Activated T-helper 1 cell treated with anti-CD3 and anti-CD28 coated beads, Interleukin-12 subunit alpha, Interleukin-12 subunit beta, Interleukin-2, Interleukin-4 antibody, amounts not matched to agents 30 ng/mL and 10 ng/mL and 1 ng/mL, durations not matched to agents 14 hours and 24 hours and 36 hours (primary cell): ENCODE results near the gene UGT1A8. TPM values are rescaled to one million over a fixed set of nuclear protein-coding genes. Genes with fewer than 3 reads are reported as not detected.
"Not testable (repeated sequence)": the region's sequence is repeated elsewhere in the genome, so short reads cannot be mapped to it uniquely, and the experiment has no call there.

Source experiments
- DNase-seq: peaks from one replicate; pipeline ENCODE4 v3.0.0; 2021; ENCODE audit warnings: low spot score
- H3K27ac Mint-ChIP-seq: one replicate; pipeline ENCODE4 v1.8.0; 2021; ENCODE audit warnings: mild to moderate bottlenecking, mixed read lengths
- H3K27me3 Mint-ChIP-seq: one replicate; pipeline ENCODE4 v1.8.0; 2022; ENCODE audit warnings: mild to moderate bottlenecking, moderate library complexity, mixed read lengths; ENCODE audit not compliant: insufficient read depth
- H3K36me3 Mint-ChIP-seq: one replicate; pipeline ENCODE4 v1.8.0; 2021; ENCODE audit warnings: low read depth, mixed read lengths
- H3K4me1 Mint-ChIP-seq: one replicate; pipeline ENCODE4 v1.8.0; 2021; ENCODE audit warnings: low read depth, mixed read lengths
- H3K4me3 Mint-ChIP-seq: one replicate; pipeline ENCODE4 v1.8.0; 2021; ENCODE audit warnings: mild to moderate bottlenecking, moderate library complexity, mixed read lengths
- H3K9me3 Mint-ChIP-seq: one replicate; pipeline ENCODE4 v1.8.0; 2021; ENCODE audit warnings: mixed read lengths
- intact Hi-C: fragments of 100-400 bp; cut with micrococcal nuclease; formaldehyde crosslinking; loops from one replicate; pipeline ENCODE4 v1.15.1; 2024
- total RNA-seq: library from RNA; stranded (reverse); gene quantifications from 2 replicates; pipeline ENCODE4 v1.2.3, GENCODE V29; 2022

The UGT1A8 gene
- total RNA-seq, 1 donor from 2014 or later = not detected

GRCh38 chr2:233718552-233718951, 101.1 kb downstream of the UGT1A8 start, which contains the start of gene UGT1A4:
Gene UGT1A4 (plus strand): TSS chr2:233718736. CDS start chr2:233718821, 85 bp downstream.
- H3K36me3 Mint-ChIP-seq = no peaks in the 10 kb centered on the region
- no peaks in the 10 kb centered on the region for H3K4me1 Mint-ChIP-seq
- intact Hi-C loops = no loop called here
- H3K27ac Mint-ChIP-seq = no peak within 1 kb of the TSS
- no peak within 1 kb of the TSS for H3K4me3 Mint-ChIP-seq
- no peak for DNase-seq
- H3K27me3 Mint-ChIP-seq = peaks cover 11% of the 10 kb centered on the region
- H3K9me3 Mint-ChIP-seq = no peaks in the 10 kb centered on the region

- no peaks in the 10 kb centered on the region for H3K36me3 Mint-ChIP-seq
- no peak within 1 kb of the TSS for H3K27ac Mint-ChIP-seq
- no peak within 1 kb of the TSS for H3K4me3 Mint-ChIP-seq
- intact Hi-C loops = no loop called here
- DNase-seq = no peak
- no peaks in the 10 kb centered on the region for H3K4me1 Mint-ChIP-seq
- peaks cover 2% of the 10 kb centered on the region for H3K27me3 Mint-ChIP-seq
- no peaks in the 10 kb centered on the region for H3K9me3 Mint-ChIP-seq
Measured at GRCh38 chr2:233728723-233729301, 111.4 kb downstream of the UGT1A8 start, which contains the start of gene UGT1A3. Gene UGT1A3 (plus strand): TSS chr2:233729042. CDS start chr2:233729127, 85 bp downstream.

- H3K4me1 Mint-ChIP-seq, H3K27me3 Mint-ChIP-seq, H3K36me3 Mint-ChIP-seq: not testable (repeated sequence)
Measured at GRCh38 chr2:233736868-233737653, 119.6 kb downstream of the UGT1A8 start.

GRCh38 chr2:233740870-233741269, 123.4 kb downstream of the UGT1A8 start:
- no peak for DNase-seq
- no peaks in the 10 kb centered on the region for H3K4me1 Mint-ChIP-seq
- intact Hi-C loops = no loop called here
- no peaks in the 10 kb centered on the region for H3K9me3 Mint-ChIP-seq
- H3K36me3 Mint-ChIP-seq = no peaks in the 10 kb centered on the region
- no peak overlapping the region for H3K4me3 Mint-ChIP-seq
- H3K27ac Mint-ChIP-seq = no peak overlapping the region
- no peaks in the 10 kb centered on the region for H3K27me3 Mint-ChIP-seq

More at GRCh38 chr2:233736868-233737653, 119.6 kb downstream of the UGT1A8 start:
- DNase-seq, H3K4me3 Mint-ChIP-seq, H3K9me3 Mint-ChIP-seq, H3K27ac Mint-ChIP-seq, intact Hi-C loops: not testable (repeated sequence)

- H3K27ac Mint-ChIP-seq = no peak overlapping the region
- H3K4me1 Mint-ChIP-seq = no peaks in the 10 kb centered on the region
- H3K27me3 Mint-ChIP-seq = no peaks in the 10 kb centered on the region
- intact Hi-C loops = no loop called here
- DNase-seq = no peak
- no peak overlapping the region for H3K4me3 Mint-ChIP-seq
- no peaks in the 10 kb centered on the region for H3K36me3 Mint-ChIP-seq
- no peaks in the 10 kb centered on the region for H3K9me3 Mint-ChIP-seq
Measured at GRCh38 chr2:233743464-233744259, 126.2 kb downstream of the UGT1A8 start.

GRCh38 chr2:233745073-233745755, 127.8 kb downstream of the UGT1A8 start:
- H3K4me3 Mint-ChIP-seq = no peak overlapping the region
- intact Hi-C loops = no loop called here
- peaks cover 10% of the 10 kb centered on the region for H3K9me3 Mint-ChIP-seq
- H3K4me1 Mint-ChIP-seq = no peaks in the 10 kb centered on the region
- no peak for DNase-seq
- H3K27ac Mint-ChIP-seq = no peak overlapping the region
- H3K36me3 Mint-ChIP-seq = no peaks in the 10 kb centered on the region
- H3K27me3 Mint-ChIP-seq = no peaks in the 10 kb centered on the region

GRCh38 chr2:233745838-233746237, 128.4 kb downstream of the UGT1A8 start:
- H3K4me3 Mint-ChIP-seq, H3K36me3 Mint-ChIP-seq, H3K27me3 Mint-ChIP-seq, H3K4me1 Mint-ChIP-seq, intact Hi-C loops, DNase-seq, H3K27ac Mint-ChIP-seq: not testable (repeated sequence)
- H3K9me3 Mint-ChIP-seq = peaks cover 12% of the 10 kb centered on the region

GRCh38 chr2:233746475-233747282, 129.2 kb downstream of the UGT1A8 start:
- Mint-ChIP-seq H3K36me3 (peaks cover 1% of the 10 kb centered on the region), H3K4me1 (no peaks in the 10 kb centered on the region)

GRCh38 chr2:233747283-233747544, 129.8 kb downstream of the UGT1A8 start:
- no peak for DNase-seq
- intact Hi-C loops = no loop called here
- Mint-ChIP-seq H3K27ac (no peak overlapping the region), H3K4me3 (no peak overlapping the region), H3K9me3 (peaks cover 25% of the 10 kb centered on the region), H3K36me3 (peaks cover 1% of the 10 kb centered on the region), H3K27me3 (no peaks in the 10 kb centered on the region), H3K4me1 (no peaks in the 10 kb centered on the region)

More at GRCh38 chr2:233746475-233747282, 129.2 kb downstream of the UGT1A8 start:
- intact Hi-C loops = no loop called here
- Mint-ChIP-seq H3K9me3 (peaks cover 21% of the 10 kb centered on the region), H3K27me3 (no peaks in the 10 kb centered on the region), H3K4me3 (no peak overlapping the region), H3K27ac (no peak overlapping the region)
- DNase-seq = no peak

- H3K27ac Mint-ChIP-seq, H3K4me3 Mint-ChIP-seq, H3K36me3 Mint-ChIP-seq, H3K27me3 Mint-ChIP-seq, H3K4me1 Mint-ChIP-seq, intact Hi-C loops, DNase-seq: not testable (repeated sequence)
- H3K9me3 Mint-ChIP-seq = peaks cover 25% of the 10 kb centered on the region
Measured at GRCh38 chr2:233750689-233751088, 133.3 kb downstream of the UGT1A8 start.

- H3K27me3 Mint-ChIP-seq, H3K27ac Mint-ChIP-seq, H3K4me3 Mint-ChIP-seq, DNase-seq, H3K4me1 Mint-ChIP-seq, H3K36me3 Mint-ChIP-seq, intact Hi-C loops: not testable (repeated sequence)
- peaks cover 25% of the 10 kb centered on the region for H3K9me3 Mint-ChIP-seq
Measured at GRCh38 chr2:233751212-233752009, 134.0 kb downstream of the UGT1A8 start.
